Upper lobe of right lung (tissue), 1 donor: ENCODE results near the gene ADAMTS9. TPM values are rescaled to one million over a fixed set of nuclear protein-coding genes. Genes with fewer than 3 reads are reported as not detected.

Experiments used
- ATAC-seq: fragments of 200-7000 bp; cut with Tn5 transposase; one replicate; pipeline ENCODE4 v1.9.1; 2020; ENCODE audit warnings: mild to moderate bottlenecking, moderate library complexity
- DNase-seq: peaks from one replicate; pipeline ENCODE4 v3.0.0-alpha.2; 2020
- H3K27ac ChIP-seq: fragments of 200-600 bp; one replicate; pipeline ENCODE4 v1.8.0; 2022
- H3K27me3 ChIP-seq: fragments of 200-600 bp; one replicate; pipeline ENCODE4 v1.8.0; 2022; ENCODE audit warnings: mild to moderate bottlenecking
- H3K36me3 ChIP-seq: fragments of 200-600 bp; one replicate; pipeline ENCODE4 v1.8.0; 2022
- H3K4me1 ChIP-seq: fragments of 200-600 bp; one replicate; pipeline ENCODE4 v1.8.0; 2022
- H3K4me3 ChIP-seq: fragments of 200-600 bp; one replicate; pipeline ENCODE4 v1.8.0; 2022; ENCODE audit warnings: mild to moderate bottlenecking
- H3K9me3 ChIP-seq: fragments of 200-600 bp; one replicate; pipeline ENCODE4 v1.8.0; 2022
- intact Hi-C: fragments of 100-400 bp; cut with DNase I; formaldehyde crosslinking; loops from one replicate; pipeline ENCODE4 v1.11.0; 2022
- long read RNA-seq: library from polyadenylated mRNA; unstranded; transcript quantifications from one replicate; pipeline ENCODE4 v2.0.0, GENCODE V29; 2021
- total RNA-seq: library from RNA; stranded (reverse); fragmentation: NEBNext Ultra II Directional; extraction: Animal tissue kit (Norgen Biotek cat#: 25700); gene quantifications from one replicate; pipeline ENCODE4 v1.2.1, GENCODE V29; 2021
- TF ChIP-seq, protein P1 (sequence below): fragments of 200-600 bp; IDR thresholded peaks from one replicate; pipeline ENCODE4 v1.8.0; 2022; ENCODE audit warnings: antibody characterized with exemption
- donor health status: DM: no; HTN: yes; CAD: no; lungs with severe emphysema.

The ADAMTS9 gene, protein sequence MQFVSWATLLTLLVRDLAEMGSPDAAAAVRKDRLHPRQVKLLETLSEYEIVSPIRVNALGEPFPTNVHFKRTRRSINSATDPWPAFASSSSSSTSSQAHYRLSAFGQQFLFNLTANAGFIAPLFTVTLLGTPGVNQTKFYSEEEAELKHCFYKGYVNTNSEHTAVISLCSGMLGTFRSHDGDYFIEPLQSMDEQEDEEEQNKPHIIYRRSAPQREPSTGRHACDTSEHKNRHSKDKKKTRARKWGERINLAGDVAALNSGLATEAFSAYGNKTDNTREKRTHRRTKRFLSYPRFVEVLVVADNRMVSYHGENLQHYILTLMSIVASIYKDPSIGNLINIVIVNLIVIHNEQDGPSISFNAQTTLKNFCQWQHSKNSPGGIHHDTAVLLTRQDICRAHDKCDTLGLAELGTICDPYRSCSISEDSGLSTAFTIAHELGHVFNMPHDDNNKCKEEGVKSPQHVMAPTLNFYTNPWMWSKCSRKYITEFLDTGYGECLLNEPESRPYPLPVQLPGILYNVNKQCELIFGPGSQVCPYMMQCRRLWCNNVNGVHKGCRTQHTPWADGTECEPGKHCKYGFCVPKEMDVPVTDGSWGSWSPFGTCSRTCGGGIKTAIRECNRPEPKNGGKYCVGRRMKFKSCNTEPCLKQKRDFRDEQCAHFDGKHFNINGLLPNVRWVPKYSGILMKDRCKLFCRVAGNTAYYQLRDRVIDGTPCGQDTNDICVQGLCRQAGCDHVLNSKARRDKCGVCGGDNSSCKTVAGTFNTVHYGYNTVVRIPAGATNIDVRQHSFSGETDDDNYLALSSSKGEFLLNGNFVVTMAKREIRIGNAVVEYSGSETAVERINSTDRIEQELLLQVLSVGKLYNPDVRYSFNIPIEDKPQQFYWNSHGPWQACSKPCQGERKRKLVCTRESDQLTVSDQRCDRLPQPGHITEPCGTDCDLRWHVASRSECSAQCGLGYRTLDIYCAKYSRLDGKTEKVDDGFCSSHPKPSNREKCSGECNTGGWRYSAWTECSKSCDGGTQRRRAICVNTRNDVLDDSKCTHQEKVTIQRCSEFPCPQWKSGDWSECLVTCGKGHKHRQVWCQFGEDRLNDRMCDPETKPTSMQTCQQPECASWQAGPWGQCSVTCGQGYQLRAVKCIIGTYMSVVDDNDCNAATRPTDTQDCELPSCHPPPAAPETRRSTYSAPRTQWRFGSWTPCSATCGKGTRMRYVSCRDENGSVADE (N-terminal part only)
- total RNA-seq, result 30.1 TPM
- long read RNA-seq, partial matches to known transcripts, result 11 of 18 reads
- long read RNA-seq, other reads (novel, unspliced or antisense), result 7 of 18 reads

DNA sequence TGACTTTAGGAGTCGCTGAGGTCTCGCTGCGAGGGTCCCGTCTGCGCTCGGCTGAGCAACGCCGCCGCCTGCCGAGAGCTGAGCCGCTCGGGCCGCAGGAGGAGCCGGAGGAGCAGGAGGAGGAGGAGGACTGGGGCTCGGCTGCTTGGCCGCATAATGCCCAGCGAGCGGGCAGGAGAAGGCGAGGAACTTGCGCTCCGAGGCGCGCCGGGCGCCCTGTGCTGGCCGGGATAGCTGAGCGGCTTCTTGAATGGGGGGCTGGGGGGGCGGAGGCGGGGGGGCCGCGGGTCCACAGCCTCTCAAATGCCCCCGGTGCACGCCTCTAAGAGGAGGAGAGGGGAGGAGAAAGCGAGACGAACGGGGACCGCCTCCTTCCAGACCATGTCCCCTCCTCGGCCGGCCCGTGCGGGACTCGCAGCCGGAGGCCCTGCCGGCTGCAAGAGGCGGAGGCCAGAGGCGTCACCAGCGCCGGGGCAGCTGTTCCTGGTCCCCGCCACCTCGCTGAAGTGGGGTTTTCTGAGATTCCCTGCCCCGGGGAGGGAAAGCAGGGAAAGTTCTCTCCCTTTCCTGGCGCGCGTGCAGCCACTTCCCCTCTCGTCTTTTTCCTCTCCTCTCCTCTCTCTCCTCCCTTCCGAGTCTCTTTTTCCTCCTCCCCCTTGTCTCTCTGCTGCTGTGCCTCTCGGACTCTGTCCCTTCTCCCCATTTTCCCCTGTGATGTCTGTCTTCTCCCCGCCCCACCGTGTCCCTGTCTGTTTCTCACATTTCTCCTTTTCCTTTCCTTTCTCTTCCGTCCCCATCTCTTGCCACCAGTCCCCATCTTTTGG, at the start of gene ADAMTS9:
Gene ADAMTS9 (minus strand): TSS at position 220 of the 824 bp plus-strand sequence. CDS start 343 bp downstream, outside the sequence.
- TF ChIP-seq, protein P1, sequence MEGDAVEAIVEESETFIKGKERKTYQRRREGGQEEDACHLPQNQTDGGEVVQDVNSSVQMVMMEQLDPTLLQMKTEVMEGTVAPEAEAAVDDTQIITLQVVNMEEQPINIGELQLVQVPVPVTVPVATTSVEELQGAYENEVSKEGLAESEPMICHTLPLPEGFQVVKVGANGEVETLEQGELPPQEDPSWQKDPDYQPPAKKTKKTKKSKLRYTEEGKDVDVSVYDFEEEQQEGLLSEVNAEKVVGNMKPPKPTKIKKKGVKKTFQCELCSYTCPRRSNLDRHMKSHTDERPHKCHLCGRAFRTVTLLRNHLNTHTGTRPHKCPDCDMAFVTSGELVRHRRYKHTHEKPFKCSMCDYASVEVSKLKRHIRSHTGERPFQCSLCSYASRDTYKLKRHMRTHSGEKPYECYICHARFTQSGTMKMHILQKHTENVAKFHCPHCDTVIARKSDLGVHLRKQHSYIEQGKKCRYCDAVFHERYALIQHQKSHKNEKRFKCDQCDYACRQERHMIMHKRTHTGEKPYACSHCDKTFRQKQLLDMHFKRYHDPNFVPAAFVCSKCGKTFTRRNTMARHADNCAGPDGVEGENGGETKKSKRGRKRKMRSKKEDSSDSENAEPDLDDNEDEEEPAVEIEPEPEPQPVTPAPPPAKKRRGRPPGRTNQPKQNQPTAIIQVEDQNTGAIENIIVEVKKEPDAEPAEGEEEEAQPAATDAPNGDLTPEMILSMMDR, result no peak
- ATAC-seq (peak; percentile 66), DNase-seq (peak; percentile 88)
- peak within 1 kb of the TSS; percentile 95 for H3K27ac ChIP-seq
- peak within 1 kb of the TSS; percentile 74 for H3K4me3 ChIP-seq
- no peaks in the 10 kb centered on the region for H3K36me3 ChIP-seq
- no peaks in the 10 kb centered on the region for H3K9me3 ChIP-seq
- H3K4me1 ChIP-seq, result peaks cover 6% of the 10 kb centered on the region
- intact Hi-C loops, result no loop called here
- H3K27me3 ChIP-seq, result no peaks in the 10 kb centered on the region

DNA sequence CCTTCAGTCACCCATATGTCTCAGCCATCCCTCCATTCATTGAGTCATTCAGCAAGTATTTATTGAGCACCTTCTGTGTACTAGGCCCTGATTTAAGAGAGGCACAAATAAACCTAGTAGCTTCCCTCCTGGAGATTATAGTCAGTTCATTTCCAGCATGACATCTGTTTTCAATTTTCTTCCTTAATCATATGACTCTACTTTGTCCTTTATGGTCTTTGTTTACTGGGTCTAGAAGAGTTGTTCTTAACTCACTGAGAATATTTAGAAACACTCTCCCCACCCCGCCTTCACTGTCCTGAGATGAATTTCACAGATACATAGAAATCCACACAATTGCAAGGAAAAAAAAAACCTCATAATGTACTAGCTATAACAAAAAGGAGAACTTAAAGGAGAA, 44.8 kb upstream of the ADAMTS9 start:
- Histone ChIP-seq H3K36me3 (no peaks in the 10 kb centered on the region), H3K27me3 (no peaks in the 10 kb centered on the region), H3K4me3 (no peak overlapping the region), H3K27ac (no peak overlapping the region), H3K4me1 (no peaks in the 10 kb centered on the region), H3K9me3 (no peaks in the 10 kb centered on the region)
- intact Hi-C loops, result no loop called here
- DNase-seq, result no peak
- no peak for ATAC-seq
- TF ChIP-seq, protein P1, result no peak

GRCh38 chr3:64730681-64731080, 42.9 kb upstream of the ADAMTS9 start:
- Histone ChIP-seq H3K4me3 (no peak overlapping the region), H3K27me3 (no peaks in the 10 kb centered on the region), H3K36me3 (no peaks in the 10 kb centered on the region), H3K9me3 (no peaks in the 10 kb centered on the region), H3K4me1 (no peaks in the 10 kb centered on the region), H3K27ac (no peak overlapping the region)
- intact Hi-C loops, result no loop called here
- TF ChIP-seq, protein P1, result no peak
- DNase-seq (no peak), ATAC-seq (no peak)

GRCh38 chr3:64728994-64729393, 41.2 kb upstream of the ADAMTS9 start:
- DNase-seq, result no peak
- H3K36me3 ChIP-seq, result no peaks in the 10 kb centered on the region
- H3K4me3 ChIP-seq, result no peak overlapping the region
- no peaks in the 10 kb centered on the region for H3K27me3 ChIP-seq
- intact Hi-C loops, result no loop called here
- no peak overlapping the region for H3K27ac ChIP-seq
- no peaks in the 10 kb centered on the region for H3K4me1 ChIP-seq
- no peaks in the 10 kb centered on the region for H3K9me3 ChIP-seq
- no peak for ATAC-seq
- TF ChIP-seq, protein P1, result no peak
